ENCODE data around the gene NABP2. TPM values are rescaled to one million over a fixed set of nuclear protein-coding genes. Genes with fewer than 3 reads are reported as not detected.
A peak's percentile ranks its signal among the peaks of the same experiment; 100 is the strongest.

NABP2 gene
- total and polyA plus RNA-seq, 10 of the 15 experiments (the other 5 are each of a cell fraction or from before 2014, with no cell fraction given): 20.7 to 97.9 (median 60.9) TPM

DNA sequence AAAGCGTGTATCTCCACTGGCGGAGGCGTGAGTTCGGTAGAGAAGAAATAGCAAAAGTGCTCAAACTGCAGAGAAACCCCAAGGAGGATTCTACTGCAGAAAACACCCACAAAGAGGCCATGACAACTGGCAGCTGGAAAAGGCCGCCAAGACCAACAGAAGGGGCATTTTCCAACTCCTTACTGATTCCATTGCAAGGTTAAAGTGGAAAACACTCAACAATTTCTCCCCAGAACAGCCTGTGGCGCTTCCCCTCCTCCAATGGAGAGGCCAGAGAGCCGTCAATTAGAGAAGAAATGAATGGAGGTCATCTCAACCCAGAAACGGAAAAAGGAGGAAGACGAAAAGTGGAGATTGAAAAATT, 34.7 kb downstream of the NABP2 start:
- ATAC-seq: peak; percentile 9; the same call in 2 of the 3 replicates
- RAD21 ChIA-PET (ENCODE audit: unreplicated experiment): interaction anchor here (0.6 to 2.8 kb wide), 5 partner anchors 37 to 290 kb away, joined by 3 to 12 read pairs (median 8); partner anchors contain the start of genes CS and RNF41
- POLR2A ChIA-PET: interaction anchor here (0.8 to 1.7 kb wide), 3 partner anchors 37 to 141 kb away, joined by 3 to 8 read pairs (median 4); partner anchors contain the start of genes RNF41 and ZC3H10
- Histone ChIP-seq H2AFZ (ENCODE audit: control insufficient read depth, low read depth, low read length) (peak overlapping the region; percentile 99), H3K27ac (ENCODE audit: control insufficient read depth, insufficient read depth) (peak overlapping the region; percentile 73; the same call in 1 of the 2 replicates), H3K4me3 (peak overlapping the region; percentile 95), H3K4me1 (ENCODE audit: control insufficient read depth, insufficient read depth, low read length) (peaks cover 7% of the 10 kb centered on the region), H3K79me2 (ENCODE audit: control insufficient read depth, insufficient read depth, low read length) (peaks cover 11% of the 10 kb centered on the region), H3K9me3 (replicated peaks; ENCODE audit: control insufficient read depth, insufficient read depth, low read length) (no peaks in the 10 kb centered on the region), H3K36me3 (ENCODE audit: control insufficient read depth in 2 of 2, insufficient read depth in 2 of 2, low read length in 1 of 2) (peaks cover 1 to 8% of the 10 kb centered on the region in 2 experiments), H3K4me2 (ENCODE audit: control insufficient read depth, insufficient read depth) (peak overlapping the region; percentile 87), H3K9ac (ENCODE audit: control insufficient read depth, insufficient read depth, low read length) (peak overlapping the region; percentile 80), H4K20me1 (ENCODE audit: control insufficient read depth, insufficient read depth) (no peaks in the 10 kb centered on the region), H3K27me3 (replicated peaks in 1 of 2; ENCODE audit: control insufficient read depth in 2 of 2, insufficient read depth in 2 of 2, low read length in 1 of 2) (no peaks in the 10 kb centered on the region)
- intact Hi-C loops (cut with micrococcal nuclease; ENCODE audit: unreplicated experiment): loop anchor here (2.0 kb wide), 2 partner anchors 132 to 140 kb away; partner anchors contain the start of gene ZC3H10
- BruUV-seq (replicated peaks): no TSS peak
- in situ Hi-C loops (cut with MboI): no loop called here
- FAIRE-seq: no peak
- no peak for TF ChIP-seq MEF2B (IDR thresholded peaks at IDR 0.05; ENCODE audit: partially characterized antibody, poor library complexity, severe bottlenecking)
- TF ChIP-seq, protein P1, sequence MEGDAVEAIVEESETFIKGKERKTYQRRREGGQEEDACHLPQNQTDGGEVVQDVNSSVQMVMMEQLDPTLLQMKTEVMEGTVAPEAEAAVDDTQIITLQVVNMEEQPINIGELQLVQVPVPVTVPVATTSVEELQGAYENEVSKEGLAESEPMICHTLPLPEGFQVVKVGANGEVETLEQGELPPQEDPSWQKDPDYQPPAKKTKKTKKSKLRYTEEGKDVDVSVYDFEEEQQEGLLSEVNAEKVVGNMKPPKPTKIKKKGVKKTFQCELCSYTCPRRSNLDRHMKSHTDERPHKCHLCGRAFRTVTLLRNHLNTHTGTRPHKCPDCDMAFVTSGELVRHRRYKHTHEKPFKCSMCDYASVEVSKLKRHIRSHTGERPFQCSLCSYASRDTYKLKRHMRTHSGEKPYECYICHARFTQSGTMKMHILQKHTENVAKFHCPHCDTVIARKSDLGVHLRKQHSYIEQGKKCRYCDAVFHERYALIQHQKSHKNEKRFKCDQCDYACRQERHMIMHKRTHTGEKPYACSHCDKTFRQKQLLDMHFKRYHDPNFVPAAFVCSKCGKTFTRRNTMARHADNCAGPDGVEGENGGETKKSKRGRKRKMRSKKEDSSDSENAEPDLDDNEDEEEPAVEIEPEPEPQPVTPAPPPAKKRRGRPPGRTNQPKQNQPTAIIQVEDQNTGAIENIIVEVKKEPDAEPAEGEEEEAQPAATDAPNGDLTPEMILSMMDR (IDR thresholded peaks at IDR 0.05 in 2 of 3, conservative IDR thresholded peaks at IDR 0.05 in 1 of 3; ENCODE audit: control insufficient read depth in 2 of 3, extremely low read depth in 1 of 3, insufficient read depth in 1 of 3, low read depth in 3 of 3, low read length in 3 of 3): no peak
- TF ChIP-seq HDAC6 (IDR thresholded peaks at IDR 0.05; ENCODE audit: unreplicated experiment): no peak
- TF ChIP-seq, protein P2, sequence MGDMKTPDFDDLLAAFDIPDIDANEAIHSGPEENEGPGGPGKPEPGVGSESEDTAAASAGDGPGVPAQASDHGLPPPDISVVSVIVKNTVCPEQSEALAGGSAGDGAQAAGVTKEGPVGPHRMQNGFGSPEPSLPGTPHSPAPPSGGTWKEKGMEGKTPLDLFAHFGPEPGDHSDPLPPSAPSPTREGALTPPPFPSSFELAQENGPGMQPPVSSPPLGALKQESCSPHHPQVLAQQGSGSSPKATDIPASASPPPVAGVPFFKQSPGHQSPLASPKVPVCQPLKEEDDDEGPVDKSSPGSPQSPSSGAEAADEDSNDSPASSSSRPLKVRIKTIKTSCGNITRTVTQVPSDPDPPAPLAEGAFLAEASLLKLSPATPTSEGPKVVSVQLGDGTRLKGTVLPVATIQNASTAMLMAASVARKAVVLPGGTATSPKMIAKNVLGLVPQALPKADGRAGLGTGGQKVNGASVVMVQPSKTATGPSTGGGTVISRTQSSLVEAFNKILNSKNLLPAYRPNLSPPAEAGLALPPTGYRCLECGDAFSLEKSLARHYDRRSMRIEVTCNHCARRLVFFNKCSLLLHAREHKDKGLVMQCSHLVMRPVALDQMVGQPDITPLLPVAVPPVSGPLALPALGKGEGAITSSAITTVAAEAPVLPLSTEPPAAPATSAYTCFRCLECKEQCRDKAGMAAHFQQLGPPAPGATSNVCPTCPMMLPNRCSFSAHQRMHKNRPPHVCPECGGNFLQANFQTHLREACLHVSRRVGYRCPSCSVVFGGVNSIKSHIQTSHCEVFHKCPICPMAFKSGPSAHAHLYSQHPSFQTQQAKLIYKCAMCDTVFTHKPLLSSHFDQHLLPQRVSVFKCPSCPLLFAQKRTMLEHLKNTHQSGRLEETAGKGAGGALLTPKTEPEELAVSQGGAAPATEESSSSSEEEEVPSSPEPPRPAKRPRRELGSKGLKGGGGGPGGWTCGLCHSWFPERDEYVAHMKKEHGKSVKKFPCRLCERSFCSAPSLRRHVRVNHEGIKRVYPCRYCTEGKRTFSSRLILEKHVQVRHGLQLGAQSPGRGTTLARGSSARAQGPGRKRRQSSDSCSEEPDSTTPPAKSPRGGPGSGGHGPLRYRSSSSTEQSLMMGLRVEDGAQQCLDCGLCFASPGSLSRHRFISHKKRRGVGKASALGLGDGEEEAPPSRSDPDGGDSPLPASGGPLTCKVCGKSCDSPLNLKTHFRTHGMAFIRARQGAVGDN (IDR thresholded peaks at IDR 0.05): no peak
- no peak for TF ChIP-seq CHD2 (IDR thresholded peaks at IDR 0.05; ENCODE audit: borderline replicate concordance, low read depth, low read length)
- no peak for TF ChIP-seq RCOR1 (conservative IDR thresholded peaks at IDR 0.05; ENCODE audit: low read depth, low read length)
- no peak for TF ChIP-seq ASH2L (IDR thresholded peaks at IDR 0.05; ENCODE audit: borderline replicate concordance, low read depth)
- no peak for TF ChIP-seq RAD21 (IDR thresholded peaks at IDR 0.05; ENCODE audit: insufficient read depth, low read depth, low read length)
- TF ChIP-seq ZZZ3 (IDR thresholded peaks at IDR 0.05; ENCODE audit: control insufficient read depth, insufficient read length, low read depth): no peak
- no peak for TF ChIP-seq ZSCAN29 (IDR thresholded peaks at IDR 0.05)
- TF ChIP-seq NFXL1 (IDR thresholded peaks at IDR 0.05; ENCODE audit: borderline replicate concordance): no peak
- CTCF ChIA-PET: interaction anchor here (0.7 to 3.5 kb wide), 14 partner anchors 7 to 320 kb away, joined by 3 to 25 read pairs (median 4); partner anchors contain the start of genes CNPY2, COQ10A, IL23A and RNF41
- 4% methylated on average over 9 of the region's 9 CpGs for WGBS (ENCODE audit: insufficient coverage, insufficient replicate concordance, low lambda C conversion rate, missing lambda C conversion rate)
- no peak for DNase-seq (ENCODE audit: low read depth, low spot score)
- SMC1A ChIA-PET (ENCODE audit: uncharacterized antibody, unreplicated experiment): interaction anchor here (0.7 to 1.4 kb wide), 4 partner anchors 15 to 205 kb away, joined by 3 to 5 read pairs (median 4); partner anchors contain the start of gene RNF41

All from GM12878 (cell line).